HAP-1 (cell line): ENCODE measurements around the gene NBEA.
A peak's percentile ranks its signal among the peaks of the same experiment; 100 is the strongest.

Experiments
- DNase-seq, 2 experiments: peaks; one replicate each; pipeline ENCODE4 v3.0.0-alpha.2; 2016 to 2020; ENCODE audit warnings: low spot score in 2 of 2
- H3K27me3 ChIP-seq: fragments of 250-450 bp; sonication (Bioruptor Pico); 2 replicates; pipeline ENCODE4 v1.5.1; 2020; ENCODE audit warnings: low read depth, mild to moderate bottlenecking, moderate library complexity
- H3K36me3 ChIP-seq: fragments of 250-450 bp; sonication (Bioruptor Pico); replicated peaks from 2 replicates; pipeline ENCODE4 v1.5.1; 2020; ENCODE audit warnings: mild to moderate bottlenecking
- H3K4me1 ChIP-seq: fragments of 250-450 bp; sonication (Bioruptor Pico); 2 replicates; pipeline ENCODE4 v1.5.1; 2020; ENCODE audit warnings: mild to moderate bottlenecking
- H3K4me3 ChIP-seq: fragments of 250-450 bp; sonication (Bioruptor Pico); 2 replicates; pipeline ENCODE4 v1.5.1; 2020; ENCODE audit warnings: mild to moderate bottlenecking, moderate library complexity
- H3K9me3 ChIP-seq: fragments of 250-450 bp; sonication (Bioruptor Pico); 2 replicates; pipeline ENCODE4 v1.5.1; 2020; ENCODE audit warnings: mild to moderate bottlenecking, moderate library complexity
- in situ Hi-C: fragments of 300-500 bp; cut with MboI; formaldehyde crosslinking; loops from 3 replicates; pipeline ENCODE4 v1.14.3; 2020; ENCODE audit warnings: low sequenced_read_pairs, inconsistent platforms, mixed read lengths

NBEA gene

GRCh38 chr13:35706721-35707120 lies 764.7 kb downstream of the NBEA start:
- in situ Hi-C loops = no loop called here
- H3K9me3 ChIP-seq = no peaks in the 10 kb centered on the region
- H3K4me3 ChIP-seq = no peak overlapping the region
- H3K27me3 ChIP-seq = no peaks in the 10 kb centered on the region
- H3K36me3 ChIP-seq = no peaks in the 10 kb centered on the region
- no peaks in the 10 kb centered on the region for H3K4me1 ChIP-seq
- no peak for DNase-seq

GRCh38 chr13:35711909-35712308 lies 769.8 kb downstream of the NBEA start:
- no peak overlapping the region for H3K4me3 ChIP-seq
- no peaks in the 10 kb centered on the region for H3K27me3 ChIP-seq
- in situ Hi-C loops = no loop called here
- H3K4me1 ChIP-seq = peaks cover 21% of the 10 kb centered on the region
- DNase-seq = no peak
- no peaks in the 10 kb centered on the region for H3K36me3 ChIP-seq
- H3K9me3 ChIP-seq = no peaks in the 10 kb centered on the region

- Histone ChIP-seq H3K4me1 (peaks cover 21% of the 10 kb centered on the region), H3K36me3 (no peaks in the 10 kb centered on the region), H3K27me3 (no peaks in the 10 kb centered on the region), H3K4me3 (no peak overlapping the region), H3K9me3 (no peaks in the 10 kb centered on the region)
- peak; percentile 46 to 63 for DNase-seq
- in situ Hi-C loops = no loop called here
Measured at GRCh38 chr13:35712907-35713761, 771.1 kb downstream of the NBEA start.

GRCh38 chr13:35714121-35714520 lies 772.1 kb downstream of the NBEA start:
- Histone ChIP-seq H3K9me3 (no peaks in the 10 kb centered on the region), H3K27me3 (no peaks in the 10 kb centered on the region), H3K4me1 (peaks cover 21% of the 10 kb centered on the region), H3K36me3 (no peaks in the 10 kb centered on the region), H3K4me3 (no peak overlapping the region)
- DNase-seq = peak; percentile 65 to 66
- in situ Hi-C loops = no loop called here

GRCh38 chr13:35714588-35715377 lies 772.7 kb downstream of the NBEA start:
- Histone ChIP-seq H3K4me1 (peaks cover 21% of the 10 kb centered on the region), H3K27me3 (no peaks in the 10 kb centered on the region), H3K36me3 (no peaks in the 10 kb centered on the region), H3K4me3 (no peak overlapping the region), H3K9me3 (no peaks in the 10 kb centered on the region)
- peak in 1 of 2 experiments; percentile 43 for DNase-seq
- in situ Hi-C loops = no loop called here

- in situ Hi-C loops = no loop called here
- no peak for DNase-seq
- Histone ChIP-seq H3K4me3 (no peak overlapping the region), H3K9me3 (no peaks in the 10 kb centered on the region), H3K4me1 (peaks cover 21% of the 10 kb centered on the region), H3K27me3 (no peaks in the 10 kb centered on the region), H3K36me3 (no peaks in the 10 kb centered on the region)
Measured at GRCh38 chr13:35716186-35716585, 774.1 kb downstream of the NBEA start.

- Histone ChIP-seq H3K4me1 (peaks cover 21% of the 10 kb centered on the region), H3K9me3 (no peaks in the 10 kb centered on the region), H3K36me3 (no peaks in the 10 kb centered on the region), H3K27me3 (no peaks in the 10 kb centered on the region), H3K4me3 (no peak overlapping the region)
- in situ Hi-C loops = no loop called here
- DNase-seq = no peak
Measured at GRCh38 chr13:35716729-35717128, 774.7 kb downstream of the NBEA start.

GRCh38 chr13:35718084-35718483 lies 776.0 kb downstream of the NBEA start:
- DNase-seq = no peak
- Histone ChIP-seq H3K36me3 (no peaks in the 10 kb centered on the region), H3K4me3 (no peak overlapping the region), H3K27me3 (no peaks in the 10 kb centered on the region), H3K9me3 (no peaks in the 10 kb centered on the region), H3K4me1 (peaks cover 16% of the 10 kb centered on the region)
- in situ Hi-C loops = no loop called here

- in situ Hi-C loops = no loop called here
- no peaks in the 10 kb centered on the region for H3K4me1 ChIP-seq
- H3K36me3 ChIP-seq = no peaks in the 10 kb centered on the region
- no peak for DNase-seq
- H3K27me3 ChIP-seq = no peaks in the 10 kb centered on the region
- H3K4me3 ChIP-seq = no peak overlapping the region
- no peaks in the 10 kb centered on the region for H3K9me3 ChIP-seq
Measured at GRCh38 chr13:35720290-35720689, 778.2 kb downstream of the NBEA start.

- DNase-seq = peak; percentile 24 to 82
- H3K4me1 ChIP-seq = no peaks in the 10 kb centered on the region
- H3K27me3 ChIP-seq = no peaks in the 10 kb centered on the region
- no peaks in the 10 kb centered on the region for H3K36me3 ChIP-seq
- in situ Hi-C loops = no loop called here
- no peaks in the 10 kb centered on the region for H3K9me3 ChIP-seq
- no peak overlapping the region for H3K4me3 ChIP-seq
Measured at GRCh38 chr13:35720690-35721554, 778.9 kb downstream of the NBEA start.
